Measurements from ENCODE around the gene MATN4.

The MATN4 gene

DNA sequence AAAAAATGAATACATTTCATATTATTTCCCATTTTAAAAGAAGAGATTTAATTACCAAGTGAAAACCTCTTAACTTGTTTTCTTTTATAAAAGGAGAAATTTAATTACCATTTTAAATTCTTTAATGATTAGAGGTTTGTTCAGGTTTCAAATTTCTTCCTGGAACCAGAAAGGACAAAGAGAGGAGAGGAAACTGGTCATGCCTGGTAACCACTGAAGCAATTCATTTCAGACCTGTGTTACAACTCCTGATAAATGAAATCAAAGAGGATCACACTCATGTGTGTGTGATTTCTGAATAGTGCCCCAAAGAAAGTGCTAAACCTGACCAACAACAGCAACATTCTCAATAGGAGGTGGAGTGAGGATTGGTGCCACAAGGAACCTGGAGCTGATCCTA is 41.1 kb downstream of the MATN4 start:
- Histone ChIP-seq H3K4me2 (ENCODE audit: low read length) (no peak overlapping the region), H2AFZ (ENCODE audit: low read length) (no peak overlapping the region), H3K27ac (ENCODE audit: low read depth, low read length, poor library complexity, severe bottlenecking) (no peak overlapping the region), H3F3A (ENCODE audit: insufficient read depth, low read length) (no peaks in the 10 kb centered on the region), H3K4me1 (ENCODE audit: insufficient read depth, low read length, severe bottlenecking) (no peaks in the 10 kb centered on the region), H3K4me3 (ENCODE audit: low read depth, low read length, poor library complexity, severe bottlenecking) (no peak overlapping the region), H3K9ac (ENCODE audit: low read length) (no peak overlapping the region), H3K9me2 (ENCODE audit: low read depth, low read length) (no peaks in the 10 kb centered on the region), H3K9me3 (ENCODE audit: low read length) (no peaks in the 10 kb centered on the region), H3K27me3 (ENCODE audit: insufficient read depth, low read length) (no peaks in the 10 kb centered on the region), H4K20me1 (ENCODE audit: insufficient read depth, low read length) (no peaks in the 10 kb centered on the region), H3K36me3 (ENCODE audit: insufficient read depth, low read length) (no peaks in the 10 kb centered on the region), H3K79me2 (ENCODE audit: insufficient read depth, low read length) (no peaks in the 10 kb centered on the region)
- TF ChIP-seq, protein P1, sequence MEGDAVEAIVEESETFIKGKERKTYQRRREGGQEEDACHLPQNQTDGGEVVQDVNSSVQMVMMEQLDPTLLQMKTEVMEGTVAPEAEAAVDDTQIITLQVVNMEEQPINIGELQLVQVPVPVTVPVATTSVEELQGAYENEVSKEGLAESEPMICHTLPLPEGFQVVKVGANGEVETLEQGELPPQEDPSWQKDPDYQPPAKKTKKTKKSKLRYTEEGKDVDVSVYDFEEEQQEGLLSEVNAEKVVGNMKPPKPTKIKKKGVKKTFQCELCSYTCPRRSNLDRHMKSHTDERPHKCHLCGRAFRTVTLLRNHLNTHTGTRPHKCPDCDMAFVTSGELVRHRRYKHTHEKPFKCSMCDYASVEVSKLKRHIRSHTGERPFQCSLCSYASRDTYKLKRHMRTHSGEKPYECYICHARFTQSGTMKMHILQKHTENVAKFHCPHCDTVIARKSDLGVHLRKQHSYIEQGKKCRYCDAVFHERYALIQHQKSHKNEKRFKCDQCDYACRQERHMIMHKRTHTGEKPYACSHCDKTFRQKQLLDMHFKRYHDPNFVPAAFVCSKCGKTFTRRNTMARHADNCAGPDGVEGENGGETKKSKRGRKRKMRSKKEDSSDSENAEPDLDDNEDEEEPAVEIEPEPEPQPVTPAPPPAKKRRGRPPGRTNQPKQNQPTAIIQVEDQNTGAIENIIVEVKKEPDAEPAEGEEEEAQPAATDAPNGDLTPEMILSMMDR (IDR thresholded peaks at IDR 0.05; ENCODE audit: low read length), result no peak
- no peak for TF ChIP-seq EZH2 (IDR thresholded peaks at IDR 0.05; ENCODE audit: borderline replicate concordance, low read length)

DNA sequence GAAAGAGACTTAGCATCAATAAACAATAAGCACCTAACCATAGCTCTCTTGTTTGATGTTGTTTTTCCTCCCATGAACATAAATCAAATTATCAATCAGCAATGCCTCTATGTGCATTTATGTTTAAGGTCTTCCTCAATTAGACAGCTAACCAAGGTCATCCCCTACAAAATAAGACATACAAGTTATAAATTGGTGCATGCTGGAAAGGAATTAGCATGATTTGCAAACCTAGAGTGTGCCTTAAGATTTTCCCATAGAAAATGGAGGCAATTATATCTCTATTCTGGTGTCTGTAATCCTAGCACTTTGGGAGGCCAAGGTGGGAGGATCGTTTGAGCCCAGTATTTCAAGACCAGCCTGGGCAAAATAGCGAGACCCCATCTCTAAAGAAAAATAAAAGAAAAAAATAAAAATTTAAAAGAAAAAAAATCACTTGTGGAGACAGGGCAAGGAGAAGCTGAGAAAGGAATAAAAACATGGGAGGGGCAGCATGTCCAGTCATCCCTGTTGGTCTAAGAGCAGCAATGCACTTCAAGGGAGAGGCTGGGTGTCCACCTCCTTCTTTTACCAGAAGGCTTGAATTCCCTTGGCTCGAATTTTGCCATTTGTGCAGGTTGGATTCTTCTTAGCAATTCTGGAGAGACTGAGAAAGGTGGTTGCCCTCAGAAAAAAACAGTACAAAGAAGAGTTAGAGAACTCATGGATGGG is 44.4 kb downstream of the MATN4 start:
- Histone ChIP-seq H3F3A (ENCODE audit: insufficient read depth, low read length) (no peaks in the 10 kb centered on the region), H3K79me2 (ENCODE audit: insufficient read depth, low read length) (no peaks in the 10 kb centered on the region), H3K4me2 (ENCODE audit: low read length) (no peak overlapping the region), H3K9ac (ENCODE audit: low read length) (no peak overlapping the region), H3K4me3 (ENCODE audit: low read depth, low read length, poor library complexity, severe bottlenecking) (no peak overlapping the region), H3K9me3 (ENCODE audit: low read length) (no peaks in the 10 kb centered on the region), H3K9me2 (ENCODE audit: low read depth, low read length) (no peaks in the 10 kb centered on the region), H3K4me1 (ENCODE audit: insufficient read depth, low read length, severe bottlenecking) (no peaks in the 10 kb centered on the region), H4K20me1 (ENCODE audit: insufficient read depth, low read length) (no peaks in the 10 kb centered on the region), H3K27ac (ENCODE audit: low read depth, low read length, poor library complexity, severe bottlenecking) (no peak overlapping the region), H2AFZ (ENCODE audit: low read length) (no peak overlapping the region), H3K27me3 (ENCODE audit: insufficient read depth, low read length) (0 out of 2 replicates have a peak, but pooled peaks cover 2% of the 10 kb centered on the region), H3K36me3 (ENCODE audit: insufficient read depth, low read length) (no peaks in the 10 kb centered on the region)
- TF ChIP-seq, protein P1 (IDR thresholded peaks at IDR 0.05; ENCODE audit: low read length), result no peak
- no peak for TF ChIP-seq EZH2 (IDR thresholded peaks at IDR 0.05; ENCODE audit: borderline replicate concordance, low read length)

DNA sequence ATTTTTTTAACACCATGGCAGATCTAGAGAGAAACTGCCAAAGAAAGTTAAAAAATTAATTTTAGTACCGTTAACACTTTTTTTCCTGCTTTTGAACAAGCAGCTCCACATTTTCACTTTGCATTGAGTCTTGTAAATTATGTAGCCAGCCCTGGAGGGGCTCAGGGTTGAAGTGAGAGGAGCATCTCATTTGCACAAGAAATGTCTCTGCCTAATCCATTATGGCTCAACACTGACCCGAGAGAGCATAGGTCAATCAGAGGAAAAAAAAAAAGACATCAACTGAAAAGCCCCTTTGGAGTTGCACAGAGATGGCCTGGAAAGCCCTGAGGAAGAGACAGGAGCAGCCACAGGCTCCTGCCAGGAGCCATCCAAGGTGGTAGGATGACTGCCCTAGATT is 49.4 kb downstream of the MATN4 start:
- Histone ChIP-seq H3F3A (ENCODE audit: insufficient read depth, low read length) (no peaks in the 10 kb centered on the region), H3K27me3 (ENCODE audit: insufficient read depth, low read length) (0 out of 2 replicates have a peak, but pooled peaks cover 2% of the 10 kb centered on the region), H3K9me2 (ENCODE audit: low read depth, low read length) (no peaks in the 10 kb centered on the region), H2AFZ (ENCODE audit: low read length) (no peak overlapping the region), H3K9ac (ENCODE audit: low read length) (no peak overlapping the region), H3K9me3 (ENCODE audit: low read length) (no peaks in the 10 kb centered on the region), H3K79me2 (ENCODE audit: insufficient read depth, low read length) (no peaks in the 10 kb centered on the region), H3K36me3 (ENCODE audit: insufficient read depth, low read length) (no peaks in the 10 kb centered on the region), H3K4me1 (ENCODE audit: insufficient read depth, low read length, severe bottlenecking) (no peaks in the 10 kb centered on the region), H3K27ac (ENCODE audit: low read depth, low read length, poor library complexity, severe bottlenecking) (no peak overlapping the region), H3K4me3 (ENCODE audit: low read depth, low read length, poor library complexity, severe bottlenecking) (no peak overlapping the region), H4K20me1 (ENCODE audit: insufficient read depth, low read length) (no peaks in the 10 kb centered on the region), H3K4me2 (ENCODE audit: low read length) (no peak overlapping the region)
- no peak for TF ChIP-seq EZH2 (IDR thresholded peaks at IDR 0.05; ENCODE audit: borderline replicate concordance, low read length)

DNA sequence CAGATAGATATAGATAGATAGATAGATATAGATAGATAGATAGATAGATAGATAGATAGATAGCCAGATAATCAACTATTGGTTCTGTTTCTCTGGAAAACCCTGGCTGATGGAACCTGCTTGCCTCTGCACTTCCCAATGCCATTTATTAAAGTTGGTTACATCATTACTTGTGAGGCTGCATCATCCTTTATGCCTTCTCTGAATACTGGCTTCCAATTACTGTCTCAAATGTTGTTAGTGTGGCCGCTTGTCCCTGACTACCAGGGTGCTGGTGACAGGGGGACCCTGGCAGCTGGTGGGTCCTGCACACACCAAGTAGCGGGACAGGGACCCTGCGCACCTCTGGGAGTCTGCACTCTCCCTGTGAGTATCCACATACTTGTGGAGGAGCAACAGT is 49.8 kb downstream of the MATN4 start:
- Histone ChIP-seq H3K79me2 (ENCODE audit: insufficient read depth, low read length) (no peaks in the 10 kb centered on the region), H3K27ac (ENCODE audit: low read depth, low read length, poor library complexity, severe bottlenecking) (no peak overlapping the region), H3K36me3 (ENCODE audit: insufficient read depth, low read length) (no peaks in the 10 kb centered on the region), H3K9ac (ENCODE audit: low read length) (no peak overlapping the region), H3K27me3 (ENCODE audit: insufficient read depth, low read length) (0 out of 2 replicates have a peak, but pooled peaks cover 2% of the 10 kb centered on the region), H2AFZ (ENCODE audit: low read length) (no peak overlapping the region), H4K20me1 (ENCODE audit: insufficient read depth, low read length) (no peaks in the 10 kb centered on the region), H3K4me1 (ENCODE audit: insufficient read depth, low read length, severe bottlenecking) (no peaks in the 10 kb centered on the region), H3K4me2 (ENCODE audit: low read length) (no peak overlapping the region), H3K4me3 (ENCODE audit: low read depth, low read length, poor library complexity, severe bottlenecking) (no peak overlapping the region), H3K9me3 (ENCODE audit: low read length) (no peaks in the 10 kb centered on the region), H3K9me2 (ENCODE audit: low read depth, low read length) (no peaks in the 10 kb centered on the region), H3F3A (ENCODE audit: insufficient read depth, low read length) (no peaks in the 10 kb centered on the region)
- no peak for TF ChIP-seq EZH2 (IDR thresholded peaks at IDR 0.05; ENCODE audit: borderline replicate concordance, low read length)
- TF ChIP-seq, protein P1 (IDR thresholded peaks at IDR 0.05; ENCODE audit: low read length), result no peak
